Activated CD8-positive, alpha-beta memory T cell treated with anti-CD3 and anti-CD28 coated beads for 4 hours (primary cell): Measurements from ENCODE around the gene ANTXR1.

ENCODE experiments used
- DNase-seq, 2 donors: peaks; one replicate each; pipeline ENCODE4 v3.0.0-alpha.2; 2020; ENCODE audit warnings: low read depth in 2 of 2

ANTXR1 gene

DNA sequence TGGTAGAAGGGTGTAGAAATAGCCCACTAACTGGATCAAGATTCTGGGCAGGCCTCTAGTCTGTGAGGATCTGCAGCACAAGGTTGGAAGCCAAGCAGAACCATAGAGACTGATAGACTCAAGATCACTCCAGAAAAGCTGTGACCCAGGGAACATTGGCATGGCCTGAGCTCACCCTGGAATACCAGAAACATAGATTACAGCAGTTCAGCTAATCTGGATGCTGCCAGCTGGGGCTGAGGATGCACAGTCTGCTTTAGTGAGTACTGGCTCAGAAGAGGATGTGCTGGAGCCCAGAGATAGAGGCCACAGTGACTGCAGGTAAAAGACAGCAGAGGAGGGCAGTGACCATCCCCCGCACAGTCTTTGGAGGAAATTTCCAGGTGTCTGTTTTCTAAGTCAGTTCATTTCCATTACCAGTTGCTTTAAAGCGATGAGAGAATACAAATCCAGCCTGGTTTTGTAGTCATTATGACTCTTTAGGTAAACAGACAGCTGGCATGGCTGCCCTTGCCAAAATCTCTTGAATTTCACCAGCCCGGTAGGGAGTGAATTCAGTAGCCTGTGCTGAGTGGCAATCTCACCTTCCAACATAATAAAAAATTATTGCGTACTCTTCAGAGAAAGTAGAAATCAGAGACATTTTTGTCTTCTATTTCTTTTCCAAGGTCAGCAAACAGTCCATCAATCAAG is 119.2 kb downstream of the ANTXR1 start:
- DNase-seq: no peak

DNA sequence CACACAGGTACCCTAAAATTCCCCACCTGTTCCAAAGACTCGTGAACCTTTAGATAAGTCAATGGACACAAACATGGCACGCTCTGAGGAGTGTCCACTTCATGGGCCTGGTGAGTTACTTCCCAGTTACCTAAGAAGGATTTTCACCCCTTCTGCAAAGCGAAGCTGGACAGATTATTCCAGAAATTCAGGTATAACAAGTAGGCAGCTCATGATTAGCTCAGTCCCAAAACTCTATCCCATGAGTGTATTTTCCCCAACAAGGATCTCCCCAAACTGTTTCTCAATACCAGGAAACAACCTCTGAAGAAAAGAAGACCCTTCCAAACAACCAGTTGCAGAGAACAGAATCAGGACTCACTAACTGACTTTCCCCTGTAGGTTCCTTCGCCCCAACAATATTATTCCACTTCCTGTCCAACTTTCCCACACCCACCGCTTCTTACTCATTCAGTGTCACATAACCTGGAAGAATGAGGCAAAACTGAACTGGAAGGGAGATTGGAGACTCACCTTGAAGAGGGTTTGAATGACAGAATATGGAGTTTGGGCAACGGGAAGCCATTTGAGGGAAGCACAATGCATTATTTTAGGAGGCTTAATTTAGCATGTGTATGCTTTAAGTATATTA is 120.1 kb downstream of the ANTXR1 start:
- DNase-seq: no peak

DNA sequence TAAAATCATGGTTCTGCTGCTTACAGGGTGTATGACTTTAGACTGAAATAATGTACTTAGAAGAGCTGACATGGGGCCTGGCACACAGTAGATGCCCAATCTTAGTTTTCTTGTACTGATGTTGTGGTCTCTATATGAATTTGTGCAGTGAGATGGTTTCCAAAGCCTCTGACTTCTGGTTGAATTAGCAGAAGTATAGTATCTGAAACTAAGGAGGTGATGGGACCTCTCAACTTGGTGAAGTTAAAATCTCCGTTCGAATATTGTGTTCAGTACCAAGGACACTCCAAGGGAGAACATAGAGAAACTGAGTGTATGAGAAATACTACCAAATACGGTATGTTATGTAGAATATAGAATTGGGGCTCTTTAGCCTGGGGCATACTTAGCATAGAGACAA is 120.9 kb downstream of the ANTXR1 start:
- DNase-seq: no peak

DNA sequence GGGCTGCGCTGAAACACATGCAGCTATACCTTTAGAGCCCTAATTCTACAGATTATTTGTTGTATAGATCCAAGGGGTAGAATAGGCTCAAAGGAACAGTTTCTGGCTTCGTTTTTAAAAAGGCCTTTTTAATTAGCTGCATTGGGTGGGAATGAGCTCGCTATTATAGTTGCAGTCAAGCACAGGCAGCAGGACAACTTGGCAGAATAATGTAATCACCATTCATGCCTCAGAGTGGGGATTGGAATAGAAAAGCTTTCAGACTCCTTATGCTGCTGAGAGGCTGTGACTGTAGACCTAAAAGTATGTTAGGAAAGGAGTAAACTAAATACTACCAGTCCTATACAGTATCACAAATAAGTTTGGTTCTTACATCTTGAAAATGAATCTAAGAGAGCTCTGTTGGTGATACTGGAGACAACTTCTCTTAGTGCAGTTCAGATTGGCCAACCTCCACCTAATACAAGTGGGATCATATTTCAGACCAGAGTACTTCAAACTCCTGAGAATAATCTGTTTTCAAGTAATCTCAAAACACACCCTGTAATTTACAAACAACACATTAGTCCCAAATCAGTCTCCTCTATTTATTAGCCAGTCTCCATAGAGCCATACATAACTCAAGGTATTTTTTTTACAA is 121.4 kb downstream of the ANTXR1 start:
- DNase-seq: no peak

DNA sequence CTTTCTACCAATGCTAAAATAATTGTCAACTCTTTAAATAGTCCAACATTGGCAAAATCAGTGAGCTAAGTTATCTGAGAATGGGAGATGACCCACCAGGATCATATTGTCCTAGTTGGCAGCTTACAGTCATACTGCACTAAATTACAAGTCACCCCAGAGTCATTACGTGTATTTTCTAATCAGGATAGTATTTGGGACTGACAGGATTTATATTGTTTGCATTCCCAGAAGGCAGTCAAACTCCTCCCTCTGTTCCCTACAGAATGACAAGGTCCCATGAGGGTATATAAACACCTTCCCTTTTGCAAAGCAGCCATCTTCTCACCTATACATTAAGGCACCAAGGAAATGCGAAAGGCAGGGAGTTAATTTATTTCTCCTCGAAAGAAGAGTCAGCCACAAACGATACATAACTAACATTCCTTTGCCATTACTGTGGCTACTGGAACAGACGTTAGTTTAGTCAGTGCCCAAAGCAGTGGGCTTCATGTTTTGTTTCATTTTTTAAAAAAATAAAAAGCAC is 125.3 kb downstream of the ANTXR1 start:
- no peak for DNase-seq

DNA sequence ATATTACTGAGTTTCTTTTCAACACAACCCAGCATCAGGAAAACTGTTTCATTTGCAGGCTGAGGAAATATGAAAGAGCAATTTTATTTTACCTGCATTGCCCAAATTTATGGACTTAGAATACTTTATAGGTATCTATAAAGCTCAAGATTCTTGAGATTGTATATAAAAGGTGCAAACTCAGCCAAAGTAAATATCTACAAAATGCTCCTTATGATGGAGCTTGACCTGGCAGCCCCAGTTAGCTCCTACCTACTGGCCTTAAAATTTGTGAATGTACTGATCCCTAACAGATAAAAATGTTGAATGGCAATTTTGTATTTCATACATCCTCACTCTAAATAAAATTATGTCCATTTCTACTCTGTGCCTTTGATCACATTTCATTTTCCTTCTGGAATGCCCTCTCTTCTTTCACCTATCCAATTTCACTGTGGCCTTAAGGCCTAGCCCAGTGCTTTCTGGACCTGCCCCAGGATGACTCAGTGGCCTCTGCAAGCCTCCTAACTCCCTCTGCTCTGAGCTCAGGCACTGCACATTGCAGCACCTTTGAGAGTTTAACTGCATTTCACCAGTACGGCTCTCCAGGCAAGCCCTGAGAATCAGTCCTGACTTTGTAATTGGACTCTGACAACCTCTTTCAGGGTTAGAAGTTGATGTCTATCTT is 125.9 kb downstream of the ANTXR1 start:
- DNase-seq: no peak

DNA sequence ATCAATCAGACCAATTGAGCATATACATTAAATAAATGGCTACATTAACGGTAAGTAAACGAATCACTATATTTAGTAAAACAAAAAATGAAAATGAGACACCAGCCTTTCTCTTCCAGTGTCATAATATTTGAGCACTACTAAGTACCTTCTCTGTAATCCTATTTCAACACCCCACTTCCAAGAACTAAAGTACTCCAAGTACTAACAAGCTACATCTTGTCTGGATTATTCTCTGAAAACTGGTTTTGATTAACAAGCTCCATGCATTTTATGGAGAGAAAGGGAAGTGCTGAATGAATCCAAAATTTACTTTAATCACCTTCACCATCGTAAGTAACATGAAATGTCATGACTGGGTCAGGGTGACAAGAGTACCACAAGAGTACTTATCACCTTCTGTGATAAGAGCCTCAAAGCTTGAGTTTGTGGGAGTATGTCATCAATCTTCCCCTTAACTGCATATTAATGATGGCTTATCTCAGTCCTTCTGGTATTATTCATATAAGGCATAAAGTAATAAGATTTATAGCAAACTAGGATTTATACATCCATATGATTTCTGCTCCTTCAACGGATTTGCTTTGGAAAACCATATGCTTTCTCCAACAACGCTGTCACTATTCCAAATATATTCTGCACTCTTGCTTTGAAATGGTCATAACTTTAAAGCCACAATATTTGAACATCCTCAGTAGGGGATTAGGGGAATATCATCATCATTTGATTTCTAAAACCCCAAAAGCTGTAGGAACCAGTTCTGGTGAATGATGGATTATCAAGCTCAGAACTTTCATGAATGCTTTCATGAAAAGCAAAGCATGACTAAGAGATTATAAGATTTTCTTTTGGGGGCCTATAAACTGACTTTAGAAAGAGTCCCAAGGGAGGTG is 127.0 kb downstream of the ANTXR1 start:
- no peak for DNase-seq

DNA sequence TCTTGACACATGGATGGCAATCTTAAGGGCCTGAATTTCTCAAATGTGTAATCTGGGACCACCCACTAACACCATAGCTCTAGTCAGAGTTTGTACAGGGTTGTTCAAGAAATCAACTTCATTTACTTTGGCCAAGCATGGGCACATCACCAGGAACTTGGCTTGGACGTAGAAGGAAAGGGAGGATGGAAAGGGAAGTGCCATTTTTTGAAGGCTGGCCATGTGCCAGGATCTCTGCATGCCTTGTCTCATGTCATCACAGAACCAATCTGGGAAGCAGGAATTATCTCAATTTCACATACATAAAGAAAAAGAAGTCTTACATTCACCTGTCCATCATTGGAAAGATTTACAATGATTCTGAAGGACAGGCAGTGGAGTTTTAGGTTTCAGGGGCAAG is 128.1 kb downstream of the ANTXR1 start:
- no peak for DNase-seq

DNA sequence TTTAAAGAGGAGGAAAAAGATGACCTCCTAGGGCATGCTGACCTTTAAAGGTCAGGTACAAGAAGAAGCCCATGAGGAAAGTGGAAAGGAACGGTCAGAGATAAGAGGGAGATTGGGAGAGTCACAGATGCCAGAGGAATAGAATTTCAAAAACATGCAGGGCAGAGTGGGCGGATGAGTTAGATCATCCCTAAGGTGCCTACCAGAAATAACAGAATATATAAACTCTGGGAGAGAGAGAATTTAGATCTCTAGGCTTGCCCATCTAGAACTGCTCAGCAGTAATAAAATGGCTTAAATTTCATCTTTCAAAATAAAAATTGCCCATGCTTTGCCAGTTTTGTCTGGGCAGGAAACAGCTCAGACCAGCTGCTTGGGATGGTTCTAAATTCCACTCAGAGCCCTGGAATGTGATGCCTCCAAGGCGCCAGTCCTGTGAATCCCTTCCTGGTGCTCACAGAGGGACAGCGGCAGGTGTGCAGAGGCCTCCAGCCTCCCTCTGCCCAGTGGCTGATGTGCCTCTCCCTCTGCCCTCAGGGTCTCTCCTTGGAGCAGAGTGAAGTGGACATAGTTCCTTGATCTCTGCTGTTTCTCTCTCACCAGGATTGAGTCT is 130.9 kb downstream of the ANTXR1 start:
- DNase-seq: no peak

DNA sequence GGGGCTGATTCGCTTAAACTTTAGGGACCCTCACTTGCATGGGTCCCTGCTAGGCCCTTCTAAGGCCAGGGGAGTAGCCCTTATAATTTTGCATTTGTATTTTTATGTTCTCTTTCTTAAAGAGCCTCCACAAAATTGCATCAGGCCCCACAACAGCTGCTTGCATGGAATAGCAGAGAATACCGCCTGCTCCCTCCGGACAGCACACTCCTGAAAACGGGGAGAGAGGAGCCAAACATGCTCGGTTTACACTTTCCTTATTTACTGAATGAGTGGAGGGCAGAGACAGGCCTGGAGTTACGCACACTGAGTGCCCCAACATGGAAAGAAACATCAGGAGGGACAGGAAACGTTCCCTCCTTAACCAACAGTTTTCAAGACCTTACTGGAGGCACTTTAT is 132.2 kb downstream of the ANTXR1 start:
- no peak for DNase-seq

DNA sequence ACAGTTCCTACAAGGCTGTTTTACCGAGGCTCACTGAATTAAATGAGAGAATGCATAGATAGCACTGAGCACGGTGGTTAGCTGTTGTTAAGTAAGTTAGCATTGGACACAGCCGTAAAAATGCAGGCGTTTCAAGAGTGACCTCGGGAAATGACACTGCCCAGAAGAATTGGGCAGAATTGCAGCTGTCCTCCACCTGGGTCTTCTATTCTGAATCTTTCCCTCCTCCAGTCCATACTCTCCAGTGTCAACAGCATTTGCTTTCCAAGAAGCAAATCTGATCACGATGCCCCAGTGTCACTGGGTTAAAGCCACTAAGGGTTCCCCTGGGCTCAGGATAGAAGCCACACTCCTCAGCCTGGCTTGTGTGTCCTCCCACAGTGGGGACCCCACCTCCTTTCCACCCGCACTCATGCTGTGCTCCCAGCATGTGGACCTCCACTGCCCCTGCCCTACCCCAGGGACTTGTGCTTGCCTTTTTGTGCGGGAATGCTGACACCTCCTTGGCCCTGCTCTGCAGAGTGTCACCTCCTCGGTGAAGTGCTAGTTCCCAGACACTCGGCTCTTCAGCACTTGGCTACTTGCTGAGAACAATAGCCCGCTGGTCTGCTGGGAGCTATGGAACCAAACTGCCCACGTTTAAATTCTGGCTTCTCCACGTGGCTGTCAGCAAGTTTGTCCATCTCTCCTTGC is 135.0 kb downstream of the ANTXR1 start:
- DNase-seq: no peak

DNA sequence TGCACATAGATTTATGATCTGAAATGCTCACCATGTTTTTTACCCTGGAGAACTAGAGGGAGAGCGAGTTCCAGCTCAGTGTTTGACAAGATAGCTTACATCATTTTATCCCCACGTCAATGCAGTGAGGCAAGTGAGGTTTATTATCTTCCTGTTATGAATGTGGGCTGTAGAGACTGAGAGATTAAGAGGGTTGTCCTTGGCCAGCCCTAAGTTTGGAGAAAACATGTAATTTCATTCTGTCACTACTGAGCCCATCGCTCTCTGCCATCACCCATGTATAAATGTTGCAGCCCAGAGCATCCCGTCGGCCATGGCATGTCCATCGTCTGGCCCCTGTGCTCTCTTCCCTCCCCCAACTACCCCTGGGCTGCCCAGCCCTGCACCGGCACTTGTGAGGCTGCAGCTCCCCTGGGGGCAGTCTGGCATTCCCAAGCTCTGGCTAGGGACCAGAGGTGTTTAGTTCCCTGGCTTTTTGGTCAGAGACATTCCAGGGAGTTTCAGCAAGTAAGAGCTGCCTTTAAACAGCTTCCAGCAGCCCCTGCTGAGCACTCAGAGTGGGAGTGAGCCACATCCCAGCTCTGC is 136.7 kb downstream of the ANTXR1 start:
- DNase-seq: no peak

DNA sequence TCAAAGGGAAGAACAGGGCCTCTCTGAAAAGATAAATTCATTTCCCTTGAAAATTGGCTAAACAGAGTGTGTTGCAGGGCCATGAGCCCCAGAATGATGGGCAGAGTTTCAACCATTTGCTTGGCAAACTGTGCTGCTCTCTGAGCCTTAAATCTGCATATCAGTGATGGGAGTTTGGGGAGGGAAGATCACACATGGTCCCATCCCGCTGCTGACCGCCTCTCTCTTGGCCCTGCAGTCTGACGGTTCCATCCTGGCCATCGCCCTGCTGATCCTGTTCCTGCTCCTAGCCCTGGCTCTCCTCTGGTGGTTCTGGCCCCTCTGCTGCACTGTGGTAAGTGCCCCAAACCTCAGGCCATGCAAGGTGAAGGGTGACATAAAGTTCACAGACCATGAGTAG is 139.0 kb downstream of the ANTXR1 start:
- no peak for DNase-seq

DNA sequence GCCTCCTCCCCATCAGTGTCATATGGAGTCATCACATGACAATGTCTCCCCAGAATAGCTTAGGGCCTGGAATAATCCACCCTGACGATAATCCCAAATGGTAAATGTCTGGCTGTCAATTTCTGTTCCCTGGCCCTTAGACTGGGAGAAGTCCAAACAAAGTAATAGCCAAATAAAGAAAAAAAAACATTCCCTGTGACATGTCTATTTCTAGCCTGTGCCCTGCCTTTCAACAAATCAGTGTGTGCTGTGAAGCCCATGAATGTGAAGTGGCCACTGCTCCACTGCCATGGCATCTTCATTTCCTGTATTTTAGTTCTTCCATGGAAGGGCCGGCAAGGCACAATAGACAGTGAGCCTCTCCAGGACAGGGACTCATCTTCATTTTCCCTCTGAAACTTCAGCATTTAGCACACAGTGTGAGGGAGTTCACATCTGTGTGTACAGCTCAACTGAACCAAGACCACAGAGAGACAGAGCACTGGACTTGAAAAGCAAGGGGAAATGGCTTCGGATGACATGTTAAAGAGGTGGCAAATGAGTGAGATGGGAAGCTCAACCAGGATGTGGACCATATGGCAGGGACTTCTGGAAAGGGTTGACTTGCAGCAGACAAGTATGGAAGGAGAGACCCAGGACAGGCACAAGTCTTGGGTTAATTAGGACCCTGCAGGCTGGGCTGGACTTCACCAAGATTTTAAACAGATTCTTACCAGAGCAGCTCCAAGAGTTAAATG is 140.0 kb downstream of the ANTXR1 start:
- no peak for DNase-seq

DNA sequence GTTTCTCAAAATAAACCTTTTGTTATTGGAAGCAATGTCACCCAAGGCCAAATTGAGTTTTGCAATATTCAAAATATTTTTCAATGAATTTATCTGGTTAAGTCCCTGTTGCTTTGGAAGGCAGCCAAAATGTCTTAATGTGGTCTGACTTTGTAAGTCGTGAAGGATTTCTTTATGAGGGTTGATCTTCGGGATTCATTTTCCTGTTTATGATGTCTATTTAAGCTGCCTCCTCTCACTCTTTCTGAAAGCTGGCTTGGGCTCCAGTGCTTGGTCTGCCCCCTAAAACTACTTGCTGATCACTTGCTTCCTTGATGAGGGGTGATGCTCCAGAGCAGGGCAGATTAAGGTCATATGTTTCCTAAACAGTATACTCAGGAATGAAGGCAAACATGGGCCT is 141.1 kb downstream of the ANTXR1 start:
- DNase-seq: no peak

DNA sequence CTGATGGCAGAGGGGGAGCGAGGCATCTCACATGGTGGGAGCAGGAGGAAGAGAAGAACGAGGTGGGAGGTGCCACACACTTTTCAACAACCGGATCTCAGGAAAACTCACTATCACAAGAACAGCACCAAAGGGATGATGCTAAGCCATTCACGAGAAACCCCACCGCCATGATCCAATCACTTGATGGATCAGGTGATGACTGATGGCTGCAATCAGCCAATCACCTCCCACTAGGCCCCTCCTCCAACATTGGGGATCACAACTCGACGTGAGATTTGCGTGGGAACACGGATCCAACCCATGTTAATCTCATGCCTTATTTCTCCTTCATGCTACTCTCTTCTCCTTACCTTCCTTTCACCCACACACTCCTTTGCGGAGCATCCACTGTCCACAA is 143.6 kb downstream of the ANTXR1 start:
- DNase-seq: no peak

DNA sequence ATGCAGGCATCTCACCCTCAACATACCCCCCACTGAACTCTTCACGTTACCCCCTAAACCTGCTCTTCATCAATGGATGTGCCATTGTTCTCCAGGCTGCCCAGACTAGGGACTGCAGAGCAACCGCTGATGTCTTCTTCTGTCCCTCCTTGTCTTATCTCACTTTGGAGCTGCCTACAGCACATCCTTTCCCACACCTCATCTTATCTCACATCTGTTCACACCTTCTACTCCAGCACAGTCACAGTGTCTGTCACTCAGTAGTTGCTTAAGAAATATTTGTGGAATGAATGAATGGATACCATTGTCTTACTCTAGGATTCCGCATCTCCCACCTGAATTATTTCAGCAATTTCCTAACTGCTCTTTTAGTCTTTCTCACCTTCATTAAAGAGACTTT is 144.5 kb downstream of the ANTXR1 start:
- no peak for DNase-seq

DNA sequence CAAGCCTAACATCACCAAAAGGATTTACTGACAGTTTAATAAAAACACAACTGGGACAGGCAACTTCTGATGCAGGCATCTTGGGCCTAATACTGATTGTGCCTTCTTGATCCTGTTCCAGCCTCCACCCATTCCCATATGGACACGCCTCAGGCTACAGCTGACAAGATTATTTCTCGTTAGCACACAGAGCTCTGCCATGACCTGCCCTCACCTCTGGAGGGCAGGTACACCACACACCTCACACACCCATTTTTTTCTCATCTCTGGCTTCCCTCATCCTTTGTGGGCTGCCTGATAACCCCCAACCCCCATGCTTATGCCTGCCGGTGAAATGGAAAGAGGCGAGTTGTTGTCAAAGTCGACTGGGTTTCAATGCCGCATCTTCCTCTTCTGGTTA is 147.0 kb downstream of the ANTXR1 start:
- no peak for DNase-seq

DNA sequence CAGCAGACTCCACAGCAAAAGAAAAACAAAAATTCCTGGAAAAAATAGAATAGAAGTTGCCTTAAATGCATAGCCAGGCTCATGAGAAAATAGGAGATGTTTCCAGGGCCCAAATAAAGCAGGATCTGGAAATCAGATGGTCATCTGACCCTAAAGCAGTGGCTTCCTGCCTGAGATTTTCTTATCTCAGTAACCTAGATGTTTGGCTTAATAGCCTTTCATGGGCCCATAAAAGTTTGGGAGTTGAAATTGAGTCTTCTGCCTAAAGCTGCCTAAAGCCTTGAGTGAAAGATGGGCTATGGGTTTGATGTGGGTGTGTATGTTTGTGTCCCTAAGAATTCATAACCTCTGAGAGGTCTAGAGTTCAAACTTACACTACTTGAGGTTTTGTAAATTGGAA is 149.1 kb downstream of the ANTXR1 start:
- no peak for DNase-seq
